DND-41 (cell line): Measurements from ENCODE around the gene FEM1C.

ENCODE experiments used
- CTCF ChIP-seq: IDR thresholded peaks from 2 replicates; pipeline ENCODE4 v1.5.1; 2012; ENCODE audit warnings: borderline replicate concordance, low read length, moderate library complexity, mild to moderate bottlenecking; ENCODE audit not compliant: poor library complexity, severe bottlenecking; ENCODE audit errors: extremely low read depth
- EZH2 ChIP-seq: IDR thresholded peaks from 3 replicates; pipeline ENCODE4 v1.6.1; 2012; ENCODE audit warnings: borderline replicate concordance, low read depth, mild to moderate bottlenecking, moderate library complexity, low read length, inconsistent platforms; ENCODE audit not compliant: severe bottlenecking

GRCh38 chr5:115557667-115558387, 13.3 kb upstream of the FEM1C start:
- TF ChIP-seq EZH2: no peak
- TF ChIP-seq CTCF: no peak
